Measurements from ENCODE around the gene SYNGR4. TPM values are rescaled to one million over a fixed set of nuclear protein-coding genes. Genes with fewer than 3 reads are reported as not detected.

SYNGR4 gene
- total and polyA plus RNA-seq, 2 experiments from 2014 or later = not detected

DNA sequence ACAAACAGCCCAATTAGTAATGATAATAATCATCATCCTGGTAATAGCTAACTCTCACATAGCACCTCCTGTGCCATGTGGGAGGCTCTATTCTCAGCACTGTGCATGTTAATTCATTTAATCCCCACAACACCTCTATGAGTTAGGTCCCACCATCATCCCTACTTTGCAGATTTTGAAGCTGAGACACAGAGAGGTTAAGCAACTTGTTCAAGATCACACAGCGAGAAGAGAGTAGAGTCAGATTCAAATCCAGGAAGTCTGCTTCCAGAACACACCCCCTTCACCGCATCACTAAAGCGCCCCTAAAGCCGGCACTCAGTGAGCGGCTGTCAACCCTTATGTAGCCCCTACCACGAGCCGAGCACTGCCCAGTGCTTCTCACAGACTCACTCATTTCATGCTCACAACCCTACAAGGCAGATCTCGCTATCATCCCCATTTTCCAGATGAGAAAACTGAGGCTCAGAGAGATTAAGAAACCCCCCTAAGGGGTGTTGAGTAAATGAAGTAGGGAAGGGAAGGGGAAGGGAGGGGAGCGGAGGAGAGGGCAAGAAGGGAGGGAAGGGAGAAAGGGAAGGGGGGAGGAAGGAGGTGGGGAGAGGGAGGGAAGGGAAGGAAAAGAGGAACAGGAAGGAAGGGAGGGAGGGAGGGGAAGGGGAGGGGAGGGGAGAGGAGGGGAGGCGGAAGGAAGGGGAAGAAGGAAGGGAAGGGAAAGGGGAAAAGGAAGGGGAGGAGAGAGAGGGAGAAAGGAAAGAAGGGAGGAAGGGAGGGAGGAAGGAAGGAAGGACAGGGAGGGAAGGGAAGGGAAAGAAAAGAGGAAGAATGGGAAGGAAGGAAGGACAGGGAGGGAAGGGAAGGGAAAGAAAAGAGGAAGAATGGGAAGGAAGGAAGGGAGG, 22.4 kb upstream of the SYNGR4 start:
- H3K79me2 ChIP-seq (ENCODE audit: insufficient read depth) = no peaks in the 10 kb centered on the region
- in situ Hi-C loops (cut with MboI) = no loop called here
- no peaks in the 10 kb centered on the region for H3K4me1 ChIP-seq (ENCODE audit: insufficient read depth)
- no peak overlapping the region for H3K4me2 ChIP-seq (ENCODE audit: unreplicated experiment)
- 87 to 90% methylated on average over 9 to 10 of the region's 10 CpGs for WGBS, 2 experiments (ENCODE audit: low coverage in 1 of 2, low lambda C conversion rate in 2 of 2, missing lambda C conversion rate in 2 of 2)
- no peaks in the 10 kb centered on the region for H3K27me3 ChIP-seq (replicated peaks; ENCODE audit: insufficient read depth)
- no peak overlapping the region for H3K4me3 ChIP-seq
- H3K9me2 ChIP-seq (ENCODE audit: insufficient read depth) = no peaks in the 10 kb centered on the region
- H3F3A ChIP-seq (ENCODE audit: insufficient read depth) = no peaks in the 10 kb centered on the region
- H2AFZ ChIP-seq = no peak overlapping the region
- TF ChIP-seq EZH2 (IDR thresholded peaks at IDR 0.05; ENCODE audit: insufficient read depth, poor library complexity, severe bottlenecking) = no peak
- no peak for TF ChIP-seq EZH2phosphoT487 (IDR thresholded peaks at IDR 0.05; ENCODE audit: insufficient read depth, low read depth)
- H4K20me1 ChIP-seq (ENCODE audit: insufficient read depth) = no peaks in the 10 kb centered on the region
- DNase-seq = no peak
- H3K9ac ChIP-seq = no peak overlapping the region
- H3K27ac ChIP-seq = no peak overlapping the region
- no peaks in the 10 kb centered on the region for H3K36me3 ChIP-seq (ENCODE audit: low read depth)
- no peaks in the 10 kb centered on the region for H3K9me3 ChIP-seq (ENCODE audit: low read depth)

DNA sequence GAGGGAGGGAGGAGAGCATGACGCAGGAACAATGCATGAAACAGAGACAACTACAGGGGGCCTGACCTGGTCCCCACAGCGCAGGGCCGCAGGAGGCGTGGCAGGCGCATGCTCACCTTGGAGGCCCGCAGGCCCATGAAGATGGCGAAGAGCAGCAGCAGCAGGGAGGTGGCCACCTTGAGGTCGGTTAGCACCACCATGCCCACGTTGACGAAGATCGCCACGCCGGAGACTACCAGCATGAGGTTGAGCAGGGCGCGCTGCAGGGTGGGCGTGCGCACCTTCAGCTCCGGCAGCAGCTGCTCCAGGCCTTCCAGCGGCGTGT, 21.8 kb upstream of the SYNGR4 start:
- H3K27ac ChIP-seq = no peak overlapping the region
- H3K9me2 ChIP-seq (ENCODE audit: insufficient read depth) = no peaks in the 10 kb centered on the region
- TF ChIP-seq EZH2 (IDR thresholded peaks at IDR 0.05; ENCODE audit: insufficient read depth, poor library complexity, severe bottlenecking) (no peak), EZH2phosphoT487 (IDR thresholded peaks at IDR 0.05; ENCODE audit: insufficient read depth, low read depth) (no peak)
- in situ Hi-C loops (cut with MboI) = no loop called here
- WGBS, 2 experiments (ENCODE audit: low coverage in 1 of 2, low lambda C conversion rate in 2 of 2, missing lambda C conversion rate in 2 of 2) = 97% methylated on average over 19 to 20 of the region's 20 CpGs
- DNase-seq = no peak
- no peaks in the 10 kb centered on the region for H3K9me3 ChIP-seq (ENCODE audit: low read depth)
- H3K36me3 ChIP-seq (ENCODE audit: low read depth) = no peaks in the 10 kb centered on the region
- H2AFZ ChIP-seq = no peak overlapping the region
- no peak overlapping the region for H3K9ac ChIP-seq
- H4K20me1 ChIP-seq (ENCODE audit: insufficient read depth) = no peaks in the 10 kb centered on the region
- H3K27me3 ChIP-seq (replicated peaks; ENCODE audit: insufficient read depth) = no peaks in the 10 kb centered on the region
- H3F3A ChIP-seq (ENCODE audit: insufficient read depth) = no peaks in the 10 kb centered on the region
- no peak overlapping the region for H3K4me2 ChIP-seq (ENCODE audit: unreplicated experiment)
- H3K4me1 ChIP-seq (ENCODE audit: insufficient read depth) = no peaks in the 10 kb centered on the region
- H3K4me3 ChIP-seq = no peak overlapping the region
- H3K79me2 ChIP-seq (ENCODE audit: insufficient read depth) = no peaks in the 10 kb centered on the region

DNA sequence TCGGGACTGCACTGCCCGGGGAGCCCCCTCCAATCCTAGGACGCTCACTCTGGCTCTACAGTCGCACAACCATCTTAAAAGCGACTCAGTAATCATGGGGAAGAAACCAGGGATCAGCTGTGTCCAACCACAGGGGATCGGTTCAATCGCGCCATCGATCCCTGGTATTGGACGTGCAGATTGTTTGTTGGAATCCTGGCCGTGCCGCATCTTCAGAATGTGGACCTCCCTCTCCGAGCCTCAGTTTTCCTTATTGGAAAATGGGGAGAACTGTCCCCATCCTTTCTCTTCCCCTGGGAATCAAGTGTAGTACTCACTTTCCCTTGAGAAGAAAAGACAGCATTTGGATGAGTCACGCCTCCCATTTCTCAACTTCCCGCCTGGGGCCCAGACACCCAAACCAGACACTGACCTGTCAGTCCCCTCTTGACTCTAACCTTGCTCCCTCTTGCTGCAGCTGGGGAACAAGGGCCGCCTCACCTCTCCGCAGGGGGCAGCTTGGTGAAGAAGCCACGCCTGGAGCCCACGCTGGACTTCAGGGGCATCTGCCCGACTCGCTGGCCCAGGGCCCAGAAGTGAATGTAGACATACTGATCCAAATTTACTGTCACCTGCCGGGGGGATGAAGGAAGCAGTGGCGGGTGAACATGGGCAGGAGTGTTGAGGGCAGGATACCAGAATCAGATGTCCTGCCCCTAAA, 21.2 kb upstream of the SYNGR4 start:
- Histone ChIP-seq H3F3A (ENCODE audit: insufficient read depth) (no peaks in the 10 kb centered on the region), H3K27ac (no peak overlapping the region), H3K9me2 (ENCODE audit: insufficient read depth) (no peaks in the 10 kb centered on the region), H3K9me3 (ENCODE audit: low read depth) (no peaks in the 10 kb centered on the region), H3K79me2 (ENCODE audit: insufficient read depth) (no peaks in the 10 kb centered on the region), H3K4me1 (ENCODE audit: insufficient read depth) (no peaks in the 10 kb centered on the region), H3K4me2 (ENCODE audit: unreplicated experiment) (no peak overlapping the region), H3K9ac (no peak overlapping the region), H4K20me1 (ENCODE audit: insufficient read depth) (no peaks in the 10 kb centered on the region), H3K4me3 (no peak overlapping the region), H2AFZ (no peak overlapping the region), H3K27me3 (replicated peaks; ENCODE audit: insufficient read depth) (no peaks in the 10 kb centered on the region), H3K36me3 (ENCODE audit: low read depth) (no peaks in the 10 kb centered on the region)
- DNase-seq = peak; percentile 74
- no peak for TF ChIP-seq EZH2phosphoT487 (IDR thresholded peaks at IDR 0.05; ENCODE audit: insufficient read depth, low read depth)
- TF ChIP-seq EZH2 (IDR thresholded peaks at IDR 0.05; ENCODE audit: insufficient read depth, poor library complexity, severe bottlenecking) = no peak
- in situ Hi-C loops (cut with MboI) = no loop called here
- WGBS, 2 experiments (ENCODE audit: low coverage in 1 of 2, low lambda C conversion rate in 2 of 2, missing lambda C conversion rate in 2 of 2) = 87 to 90% methylated on average over 23 of the region's 23 CpGs

DNA sequence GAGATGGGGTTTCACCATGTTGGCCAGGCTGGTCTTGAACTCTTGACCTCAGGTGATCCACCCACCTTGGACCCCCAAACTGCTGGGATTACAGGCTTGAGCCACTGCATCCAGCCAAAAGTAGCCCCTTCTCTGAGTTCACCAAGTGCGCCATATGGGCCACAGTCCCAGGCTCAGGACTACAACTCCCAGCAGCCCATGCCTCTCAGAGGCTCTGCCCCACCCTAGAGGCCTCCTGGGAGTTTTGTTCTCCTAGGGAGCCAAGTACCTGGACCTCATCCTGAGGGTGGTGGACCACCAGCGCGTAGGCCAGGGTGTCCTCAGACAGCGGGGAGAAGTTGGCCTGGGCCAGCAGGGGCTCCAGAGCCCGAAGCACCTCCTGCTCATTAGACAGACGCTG, 19.3 kb upstream of the SYNGR4 start:
- Histone ChIP-seq H3K27me3 (replicated peaks; ENCODE audit: insufficient read depth) (no peaks in the 10 kb centered on the region), H3K79me2 (ENCODE audit: insufficient read depth) (no peaks in the 10 kb centered on the region), H3K9me2 (ENCODE audit: insufficient read depth) (no peaks in the 10 kb centered on the region), H3K4me2 (ENCODE audit: unreplicated experiment) (no peak overlapping the region), H2AFZ (no peak overlapping the region), H3K9ac (no peak overlapping the region), H3K27ac (no peak overlapping the region), H3K9me3 (ENCODE audit: low read depth) (no peaks in the 10 kb centered on the region), H3K4me1 (ENCODE audit: insufficient read depth) (no peaks in the 10 kb centered on the region), H3K4me3 (no peak overlapping the region), H3F3A (ENCODE audit: insufficient read depth) (no peaks in the 10 kb centered on the region), H3K36me3 (ENCODE audit: low read depth) (no peaks in the 10 kb centered on the region), H4K20me1 (ENCODE audit: insufficient read depth) (no peaks in the 10 kb centered on the region)
- no peak for DNase-seq
- 93 to 99% methylated on average over 6 of the region's 6 CpGs for WGBS, 2 experiments (ENCODE audit: low coverage in 1 of 2, low lambda C conversion rate in 2 of 2, missing lambda C conversion rate in 2 of 2)
- in situ Hi-C loops (cut with MboI) = no loop called here
- TF ChIP-seq EZH2 (IDR thresholded peaks at IDR 0.05; ENCODE audit: insufficient read depth, poor library complexity, severe bottlenecking) (no peak), EZH2phosphoT487 (IDR thresholded peaks at IDR 0.05; ENCODE audit: insufficient read depth, low read depth) (no peak)
